Astrocyte of the cerebellum (primary cell): ENCODE data around the gene LENEP.

ENCODE experiments used
- DNase-seq: peaks from one replicate; pipeline ENCODE4 v3.0.0-alpha.2; 2011; ENCODE audit warnings: low read depth
- H3K4me3 ChIP-seq: 2 replicates; pipeline ENCODE4 v1.5.1; 2011; ENCODE audit warnings: mild to moderate bottlenecking, low read depth, low read length, moderate library complexity
- CTCF ChIP-seq: IDR thresholded peaks from 2 replicates; pipeline ENCODE4 v1.5.1; 2012; ENCODE audit warnings: low read length, low read depth, moderate library complexity, mild to moderate bottlenecking; ENCODE audit errors: missing control alignments
- in situ Hi-C: cut with HindIII; loops from 2 replicates; pipeline ENCODE4 v1.10.0; 2017; ENCODE audit warnings: low sequenced_read_pairs

LENEP gene

DNA sequence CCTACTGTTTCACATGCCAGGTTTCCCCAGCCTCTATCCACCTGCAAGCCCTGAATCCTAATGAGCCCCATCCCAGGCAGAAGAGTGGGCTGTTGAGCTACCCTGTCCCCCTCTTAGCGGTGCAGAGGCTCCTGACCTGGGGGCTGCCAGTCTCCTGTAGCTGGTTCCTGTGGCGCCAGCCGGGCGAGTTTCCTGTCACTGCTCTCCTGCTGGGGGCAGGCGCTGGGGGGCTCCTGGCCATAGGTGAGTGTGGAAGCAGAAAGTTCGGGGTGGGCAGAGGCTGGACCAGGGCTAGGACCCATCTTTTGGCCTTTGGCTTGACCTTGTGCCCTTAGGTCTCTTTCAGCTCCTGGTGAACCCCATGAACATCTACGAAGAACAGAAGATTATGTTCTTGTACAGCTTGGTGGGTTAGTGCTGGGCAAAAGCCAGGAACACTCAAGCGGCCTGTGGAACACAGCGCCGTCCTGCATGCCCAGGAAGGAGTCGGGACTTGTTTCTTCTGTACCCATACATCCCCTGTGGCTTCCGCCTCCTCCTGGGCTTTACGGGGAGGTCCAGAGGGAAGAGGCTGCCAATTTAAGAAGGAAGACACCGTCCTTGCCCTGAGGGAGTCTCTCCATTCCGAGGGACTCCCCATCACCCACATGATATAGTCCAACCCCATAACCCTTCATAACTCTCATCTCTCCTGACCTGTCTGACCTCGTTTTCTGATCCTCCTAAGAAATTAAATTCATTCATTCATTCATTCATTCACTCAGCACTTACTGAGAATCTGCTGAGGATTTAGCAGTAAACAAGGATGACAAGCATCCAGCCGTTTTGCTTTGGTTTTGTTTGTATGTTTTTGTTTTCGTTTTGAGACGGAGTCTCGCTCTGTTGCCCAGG, 41.2 kb downstream of the LENEP start:
- in situ Hi-C loops: no loop called here
- no peak overlapping the region for H3K4me3 ChIP-seq
- TF ChIP-seq CTCF: no peak
- no peak for DNase-seq

DNA sequence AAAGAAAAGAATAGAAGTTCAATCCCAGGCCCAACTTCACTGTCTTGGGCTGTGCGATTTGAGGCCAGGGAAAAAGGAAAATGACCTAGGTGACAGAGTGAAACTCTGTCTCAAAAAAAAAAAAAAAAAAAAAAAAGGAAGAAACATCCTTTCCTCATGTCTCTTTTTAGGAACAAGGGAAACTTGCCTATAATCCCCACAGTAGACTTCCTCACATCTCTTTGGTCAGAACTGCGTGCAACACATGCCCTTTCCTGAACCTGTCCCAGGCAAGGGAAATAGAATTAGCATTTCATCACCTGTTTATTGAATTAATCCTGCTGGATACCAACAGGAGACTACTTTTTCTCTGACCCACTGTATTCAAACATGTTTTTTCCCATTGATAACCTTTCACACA, 42.5 kb downstream of the LENEP start:
- in situ Hi-C loops: no loop called here
- TF ChIP-seq CTCF: no peak
- no peak for DNase-seq
- H3K4me3 ChIP-seq: no peak overlapping the region

DNA sequence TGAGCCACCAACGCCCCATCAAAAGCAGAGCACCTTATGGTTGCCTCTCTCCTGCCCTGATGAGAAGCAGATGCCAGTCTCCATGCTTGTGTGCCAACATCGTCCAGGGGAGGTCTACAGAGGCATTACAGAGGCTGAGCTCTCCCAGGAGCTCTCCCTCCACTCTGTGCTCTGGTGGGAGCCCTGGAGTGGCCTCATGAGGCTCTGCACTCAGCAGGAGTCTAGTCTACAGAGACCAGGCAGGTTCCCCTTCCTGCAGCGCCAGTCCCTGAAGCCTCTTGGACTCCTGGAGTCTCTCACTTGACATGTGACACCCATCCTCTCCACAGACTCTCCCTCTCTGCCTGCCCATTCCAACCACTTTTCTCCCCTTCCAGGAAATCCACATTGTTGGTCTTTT, 43.7 kb downstream of the LENEP start:
- no peak overlapping the region for H3K4me3 ChIP-seq
- DNase-seq: no peak
- in situ Hi-C loops: no loop called here
- no peak for TF ChIP-seq CTCF

DNA sequence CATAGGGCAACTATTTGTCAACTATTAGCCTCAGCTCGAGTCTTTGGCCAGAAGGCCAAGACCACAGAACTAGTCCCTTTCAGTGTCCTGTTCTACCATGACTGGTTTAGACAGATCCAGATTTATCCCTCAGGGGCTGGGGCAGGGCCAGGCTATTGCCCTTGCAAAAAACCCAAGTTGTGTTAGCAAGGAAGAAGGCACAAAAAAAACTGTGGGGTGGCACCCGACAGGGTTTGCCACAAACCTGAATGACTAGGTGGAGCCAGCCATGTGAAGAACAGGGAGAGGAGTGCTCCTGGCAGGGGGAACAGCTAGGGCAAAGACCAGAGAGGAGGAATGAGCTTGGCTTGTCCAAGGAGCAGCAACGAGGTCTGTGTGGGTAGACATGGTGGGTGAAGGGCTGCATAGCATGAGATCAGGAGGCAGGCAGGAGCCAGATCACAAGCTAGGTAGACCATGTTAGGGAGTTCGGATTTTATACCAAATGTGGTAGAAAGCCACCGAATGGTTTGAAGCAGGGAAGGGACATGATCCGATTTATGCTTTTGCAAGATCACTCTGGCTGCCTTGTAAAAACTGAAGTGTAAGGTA, 44.6 kb downstream of the LENEP start:
- no peak for DNase-seq
- in situ Hi-C loops: no loop called here
- TF ChIP-seq CTCF: no peak
- H3K4me3 ChIP-seq: no peak overlapping the region

DNA sequence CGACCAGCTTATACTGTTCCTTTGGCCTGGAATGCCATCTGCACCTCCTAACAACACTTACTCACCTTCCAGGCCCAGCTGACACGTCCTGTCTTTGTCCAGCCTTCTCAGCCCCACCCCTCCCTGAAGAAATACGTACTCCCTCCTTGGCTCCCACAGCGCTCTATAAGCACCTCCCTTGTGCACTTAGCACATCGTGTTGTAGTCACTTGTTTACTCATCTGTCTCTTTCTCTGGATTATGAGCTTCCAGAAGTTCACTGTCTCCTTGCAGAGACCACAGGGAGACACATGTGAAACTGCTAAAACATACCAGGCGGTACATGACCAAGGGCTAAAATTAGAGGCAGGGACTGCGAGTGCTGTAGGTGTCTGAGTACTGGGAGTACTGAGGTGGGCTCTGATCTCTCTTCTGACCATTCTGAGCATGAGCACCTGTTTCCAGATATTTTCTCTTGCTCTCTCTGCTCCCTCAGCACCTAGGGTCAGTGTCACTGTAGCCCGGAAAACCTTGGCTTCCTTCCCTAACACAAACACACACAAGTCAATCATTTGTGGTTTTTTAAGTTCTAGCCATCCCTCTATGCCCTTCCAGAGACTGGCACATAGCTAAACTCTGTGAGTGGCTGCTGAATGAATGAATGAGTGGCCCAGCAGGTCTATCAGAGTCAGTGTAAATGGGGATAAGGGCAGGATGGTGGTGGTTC, 45.4 kb downstream of the LENEP start:
- H3K4me3 ChIP-seq: no peak overlapping the region
- in situ Hi-C loops: no loop called here
- no peak for DNase-seq

More for the DNA sequence above, 45.4 kb downstream of the LENEP start:
- TF ChIP-seq CTCF: no peak
